Fibroblast of lung (primary cell): Measurements from ENCODE around the gene PIGC. TPM values are rescaled to one million over a fixed set of nuclear protein-coding genes. Genes with fewer than 3 reads are reported as not detected.

ENCODE experiments used
- DNase-seq, 2 donors: peaks; one replicate each; pipeline versions ENCODE4 v3.0.0 to v3.0.0-alpha.2; 2010; ENCODE audit warnings: low read depth in 2 of 2
- H2AFZ ChIP-seq: 2 replicates; pipeline ENCODE4 v1.5.1; 2012; ENCODE audit warnings: low read length, control low read depth, inconsistent platforms
- H3K27ac ChIP-seq: 2 replicates; pipeline ENCODE4 v1.5.1; 2011; ENCODE audit warnings: low read length, control low read depth; ENCODE audit not compliant: insufficient read depth
- H3K27me3 ChIP-seq: 2 replicates; pipeline ENCODE4 v1.5.1; 2011; ENCODE audit warnings: mild to moderate bottlenecking, low read length; ENCODE audit not compliant: control insufficient read depth, insufficient read depth
- H3K36me3 ChIP-seq: 2 replicates; pipeline ENCODE4 v1.5.1; 2011; ENCODE audit warnings: low read length; ENCODE audit not compliant: control insufficient read depth, insufficient read depth
- H3K4me1 ChIP-seq: 2 replicates; pipeline ENCODE4 v1.5.1; 2011; ENCODE audit warnings: low read length; ENCODE audit not compliant: control insufficient read depth, insufficient read depth; ENCODE audit errors: extremely low read depth
- H3K4me2 ChIP-seq: 2 replicates; pipeline ENCODE4 v1.5.1; 2011; ENCODE audit warnings: low read length, control low read depth; ENCODE audit not compliant: insufficient read depth; ENCODE audit errors: extremely low read depth
- H3K4me3 ChIP-seq, 4 experiments: fragments of 200-600 bp in 1 of 4; sonication (generic) in 1 of 4; replicated peaks in 1 of 4; 2 replicates each; pipeline ENCODE4 v1.5.1; 2011 to 2016; ENCODE audit warnings: low read length in 4 of 4, low read depth in 3 of 4, mild to moderate bottlenecking in 3 of 4, control low read depth in 2 of 4, inconsistent platforms in 1 of 4, mixed read lengths in 1 of 4; ENCODE audit not compliant: insufficient read depth in 1 of 4; ENCODE audit errors: control extremely low read depth in 1 of 4
- H3K79me2 ChIP-seq: 2 replicates; pipeline ENCODE4 v1.5.1; 2012; ENCODE audit warnings: mild to moderate bottlenecking, low read length, inconsistent platforms; ENCODE audit not compliant: control insufficient read depth, insufficient read depth
- H3K9ac ChIP-seq: 2 replicates; pipeline ENCODE4 v1.5.1; 2011; ENCODE audit warnings: mild to moderate bottlenecking, low read length, control low read depth; ENCODE audit not compliant: insufficient read depth
- H3K9me3 ChIP-seq: 2 replicates; pipeline ENCODE4 v1.5.1; 2012; ENCODE audit warnings: low read depth, low read length; ENCODE audit not compliant: control insufficient read depth, insufficient read depth
- H4K20me1 ChIP-seq: 2 replicates; pipeline ENCODE4 v1.5.1; 2011; ENCODE audit warnings: low read length; ENCODE audit not compliant: control insufficient read depth, insufficient read depth; ENCODE audit errors: extremely low read depth
- EZH2 ChIP-seq: IDR thresholded peaks from 2 replicates; pipeline ENCODE4 v1.5.1; 2012; ENCODE audit warnings: low read length, control low read depth, mild to moderate bottlenecking; ENCODE audit errors: missing control alignments
- polyA plus RNA-seq, 2 donors: library from polyadenylated mRNA; depleted of rRNA in 1 of 2; stranded (reverse) in 1 of 2; unstranded in 1 of 2; fragments of >200 nt; gene quantifications; 2 replicates each; pipeline ENCODE4 v1.2.1, GENCODE V29; 2011 to 2012; ENCODE audit warnings: missing spikeins in 1 of 2
- total RNA-seq: library from RNA; depleted of rRNA; stranded (reverse); fragments of >200 nt; gene quantifications from 2 replicates; pipeline ENCODE4 v1.2.1, GENCODE V29; 2014
- TF ChIP-seq, protein P1 (sequence below), 2 donors: IDR thresholded peaks in 1 of 2; conservative IDR thresholded peaks in 1 of 2; 1 replicate in 1 of 2; 2 replicates in 1 of 2; pipeline ENCODE4 v1.5.1; 2011 to 2012; ENCODE audit warnings: low read length in 2 of 2, control low read depth in 1 of 2, inconsistent platforms in 1 of 2, low read depth in 1 of 2, mild to moderate bottlenecking in 1 of 2

PIGC gene
- total and polyA plus RNA-seq, 2 donors (not counting 1 experiment from before 2014, with no cell fraction given), result 20.3 to 28.9 TPM

DNA sequence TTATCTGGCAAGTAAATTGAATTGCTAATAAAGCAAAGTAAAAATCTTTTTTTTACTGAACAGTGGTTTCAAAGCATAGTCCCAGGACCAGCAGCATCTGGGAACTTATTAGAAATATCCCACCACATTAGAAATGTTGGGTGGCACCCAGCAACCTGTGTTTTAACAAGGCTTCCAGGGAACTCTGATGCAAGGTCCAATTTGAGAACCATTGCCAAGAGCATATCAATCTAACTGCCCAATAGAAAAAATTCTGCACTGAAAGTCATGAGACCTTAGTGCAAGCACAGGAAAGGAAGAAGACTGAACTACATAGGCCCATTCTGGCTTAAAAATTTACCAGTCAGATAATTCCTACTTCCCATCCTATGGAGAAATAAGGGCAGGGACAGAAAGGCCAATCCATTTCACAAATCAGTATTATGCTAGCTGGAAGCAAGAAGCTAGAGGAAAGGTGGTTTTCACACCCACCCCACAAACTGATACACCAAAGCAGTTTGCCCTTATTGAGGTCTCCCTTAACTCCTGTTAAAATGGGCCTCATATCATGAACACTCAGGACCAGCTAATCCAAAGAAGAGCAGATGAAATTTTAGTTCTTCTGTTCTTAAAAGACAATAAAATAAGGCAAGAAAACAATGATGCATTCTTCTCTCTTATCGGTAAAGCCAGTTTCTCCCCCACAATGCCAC, 40.8 kb downstream of the PIGC start:
- no peak overlapping the region for H3K9ac ChIP-seq
- no peak for TF ChIP-seq EZH2
- TF ChIP-seq, protein P1, sequence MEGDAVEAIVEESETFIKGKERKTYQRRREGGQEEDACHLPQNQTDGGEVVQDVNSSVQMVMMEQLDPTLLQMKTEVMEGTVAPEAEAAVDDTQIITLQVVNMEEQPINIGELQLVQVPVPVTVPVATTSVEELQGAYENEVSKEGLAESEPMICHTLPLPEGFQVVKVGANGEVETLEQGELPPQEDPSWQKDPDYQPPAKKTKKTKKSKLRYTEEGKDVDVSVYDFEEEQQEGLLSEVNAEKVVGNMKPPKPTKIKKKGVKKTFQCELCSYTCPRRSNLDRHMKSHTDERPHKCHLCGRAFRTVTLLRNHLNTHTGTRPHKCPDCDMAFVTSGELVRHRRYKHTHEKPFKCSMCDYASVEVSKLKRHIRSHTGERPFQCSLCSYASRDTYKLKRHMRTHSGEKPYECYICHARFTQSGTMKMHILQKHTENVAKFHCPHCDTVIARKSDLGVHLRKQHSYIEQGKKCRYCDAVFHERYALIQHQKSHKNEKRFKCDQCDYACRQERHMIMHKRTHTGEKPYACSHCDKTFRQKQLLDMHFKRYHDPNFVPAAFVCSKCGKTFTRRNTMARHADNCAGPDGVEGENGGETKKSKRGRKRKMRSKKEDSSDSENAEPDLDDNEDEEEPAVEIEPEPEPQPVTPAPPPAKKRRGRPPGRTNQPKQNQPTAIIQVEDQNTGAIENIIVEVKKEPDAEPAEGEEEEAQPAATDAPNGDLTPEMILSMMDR (conservative IDR thresholded peaks at IDR 0.05 in 1 of 2, IDR thresholded peaks at IDR 0.05 in 1 of 2; ENCODE audit: low read depth in 1 of 2, low read length in 2 of 2), result no peak

DNA sequence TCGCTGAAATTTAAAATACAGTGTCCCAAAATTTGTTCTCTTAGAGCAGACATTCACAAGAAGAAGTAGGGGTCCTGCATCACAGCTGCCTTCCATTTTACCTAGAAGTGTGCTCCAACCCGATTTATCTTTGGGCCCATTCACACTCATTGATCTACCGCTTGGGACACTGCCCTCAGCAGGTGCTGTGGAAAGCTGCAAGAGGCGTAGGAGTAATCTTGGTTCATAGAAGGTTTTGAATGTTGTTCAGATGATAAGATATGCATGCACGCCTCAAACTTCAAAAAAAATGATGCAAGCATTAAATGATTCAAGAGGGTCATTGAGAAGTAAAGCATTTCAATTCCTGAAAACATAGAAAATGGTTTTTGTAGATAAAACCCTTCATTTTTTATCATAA, 42.0 kb downstream of the PIGC start:
- TF ChIP-seq, protein P1 (conservative IDR thresholded peaks at IDR 0.05 in 1 of 2, IDR thresholded peaks at IDR 0.05 in 1 of 2; ENCODE audit: low read depth in 1 of 2, low read length in 2 of 2), result peak in 1 of 2 donors; percentile 34
- no peak for TF ChIP-seq EZH2
- H3K4me2 ChIP-seq, result no peak overlapping the region
- H3K36me3 ChIP-seq, result no peaks in the 10 kb centered on the region
- no peak overlapping the region for H2AFZ ChIP-seq
- no peak overlapping the region for H3K9ac ChIP-seq
- H4K20me1 ChIP-seq, result no peaks in the 10 kb centered on the region
- H3K79me2 ChIP-seq, result no peaks in the 10 kb centered on the region
- peaks cover 2% of the 10 kb centered on the region for H3K4me1 ChIP-seq
- H3K9me3 ChIP-seq, result no peaks in the 10 kb centered on the region
- no peaks in the 10 kb centered on the region for H3K27me3 ChIP-seq
- DNase-seq, result no peak
- H3K27ac ChIP-seq, result no peak overlapping the region
- no peak overlapping the region for H3K4me3 ChIP-seq

More for the DNA sequence above, 40.8 kb downstream of the PIGC start:
- Histone ChIP-seq H3K4me2 (no peak overlapping the region), H3K79me2 (no peaks in the 10 kb centered on the region), H4K20me1 (no peaks in the 10 kb centered on the region), H3K36me3 (no peaks in the 10 kb centered on the region), H3K4me1 (peaks cover 2% of the 10 kb centered on the region), H3K9me3 (no peaks in the 10 kb centered on the region), H3K27me3 (no peaks in the 10 kb centered on the region), H3K27ac (no peak overlapping the region), H3K4me3 (no peak overlapping the region), H2AFZ (no peak overlapping the region)
- peak in 1 of 2 donors; percentile 39 for DNase-seq

DNA sequence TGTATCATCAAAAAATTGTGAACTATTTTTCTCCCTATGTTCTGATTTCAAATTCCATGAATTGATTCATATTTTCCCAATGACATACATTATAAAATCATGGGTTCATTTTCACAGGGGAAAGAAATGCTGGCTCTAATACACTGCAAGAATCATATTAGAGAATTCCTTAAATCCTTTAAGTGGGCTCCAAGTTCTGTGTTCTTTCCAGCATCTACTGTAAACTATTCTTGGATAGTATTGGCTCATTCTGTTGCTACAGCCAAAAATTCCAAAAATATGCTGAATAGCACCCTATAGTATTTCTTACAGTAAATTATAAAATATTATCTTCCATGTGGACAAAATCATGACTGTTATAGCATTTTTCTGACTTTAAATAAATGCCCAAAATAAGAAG, 42.4 kb downstream of the PIGC start:
- Histone ChIP-seq H3K4me1 (peaks cover 2% of the 10 kb centered on the region), H2AFZ (no peak overlapping the region), H3K27me3 (no peaks in the 10 kb centered on the region), H3K4me3 (no peak overlapping the region), H3K9ac (no peak overlapping the region), H3K4me2 (no peak overlapping the region), H3K79me2 (no peaks in the 10 kb centered on the region), H3K36me3 (no peaks in the 10 kb centered on the region), H3K9me3 (no peaks in the 10 kb centered on the region), H3K27ac (no peak overlapping the region), H4K20me1 (no peaks in the 10 kb centered on the region)
- DNase-seq, result no peak
- TF ChIP-seq, protein P1 (conservative IDR thresholded peaks at IDR 0.05 in 1 of 2, IDR thresholded peaks at IDR 0.05 in 1 of 2; ENCODE audit: low read depth in 1 of 2, low read length in 2 of 2), result no peak
- no peak for TF ChIP-seq EZH2
